Mesothelial cell of epicardium (in vitro differentiated cells): ENCODE measurements around the gene SHISA3. TPM values are rescaled to one million over a fixed set of nuclear protein-coding genes. Genes with fewer than 3 reads are reported as not detected.
A peak's percentile ranks its signal among the peaks of the same experiment; 100 is the strongest.

Experiments
- DNase-seq, 2 experiments: peaks; one replicate each; pipeline ENCODE4 v3.0.0; 2021; ENCODE audit warnings: low spot score in 2 of 2; ENCODE audit not compliant: unreplicated experiment in 2 of 2
- H3K27ac Mint-ChIP-seq: 2 replicates; pipeline ENCODE4 v1.8.0; 2021; ENCODE audit warnings: mixed read lengths
- H3K27me3 Mint-ChIP-seq: 2 replicates; pipeline ENCODE4 v1.8.0; 2021; ENCODE audit warnings: low read depth, mixed read lengths
- H3K36me3 Mint-ChIP-seq: 2 replicates; pipeline ENCODE4 v1.8.0; 2021; ENCODE audit warnings: mixed read lengths
- H3K4me1 Mint-ChIP-seq: 2 replicates; pipeline ENCODE4 v1.8.0; 2021; ENCODE audit warnings: mixed read lengths
- H3K4me3 Mint-ChIP-seq: 2 replicates; pipeline ENCODE4 v1.8.0; 2021; ENCODE audit warnings: mild to moderate bottlenecking, moderate library complexity, mixed read lengths
- H3K9me3 Mint-ChIP-seq: 2 replicates; pipeline ENCODE4 v1.8.0; 2021; ENCODE audit warnings: mixed read lengths
- CTCF ChIP-seq: fragments of 200-600 bp; sonication (generic); IDR thresholded peaks from one replicate; pipeline ENCODE4 v1.5.0; 2021; ENCODE audit warnings: antibody characterized with exemption; ENCODE audit not compliant: unreplicated experiment
- total RNA-seq: library from RNA; stranded (reverse); gene quantifications from 3 replicates; pipeline ENCODE4 v1.2.1, GENCODE V29; 2021

The SHISA3 gene
- total RNA-seq, 1 donor from 2014 or later = 3.2 TPM

GRCh38 chr4:42395595-42395994 lies 1.7 kb upstream of the SHISA3 start:
- TF ChIP-seq CTCF = no peak
- peaks cover 89% of the 10 kb centered on the region for H3K27me3 Mint-ChIP-seq
- no peaks in the 10 kb centered on the region for H3K36me3 Mint-ChIP-seq
- peaks cover 36% of the 10 kb centered on the region for H3K4me1 Mint-ChIP-seq
- no peak overlapping the region for H3K4me3 Mint-ChIP-seq
- no peak overlapping the region for H3K27ac Mint-ChIP-seq
- DNase-seq = no peak
- no peaks in the 10 kb centered on the region for H3K9me3 Mint-ChIP-seq

- H3K4me3 Mint-ChIP-seq = peak overlapping the region; percentile 70
- H3K36me3 Mint-ChIP-seq = no peaks in the 10 kb centered on the region
- no peak for TF ChIP-seq CTCF
- H3K4me1 Mint-ChIP-seq = peaks cover 30% of the 10 kb centered on the region
- DNase-seq = no peak
- H3K27me3 Mint-ChIP-seq = peaks cover 91% of the 10 kb centered on the region
- H3K9me3 Mint-ChIP-seq = no peaks in the 10 kb centered on the region
- no peak overlapping the region for H3K27ac Mint-ChIP-seq
Measured at GRCh38 chr4:42396361-42396751, 932 bp upstream of the SHISA3 start.

GRCh38 chr4:42397635-42398170 lies 415 bp downstream of the SHISA3 start:
- DNase-seq = peak; percentile 25 to 46
- H3K4me1 Mint-ChIP-seq = peaks cover 30% of the 10 kb centered on the region

GRCh38 chr4:42398171-42398870 lies 1.0 kb downstream of the SHISA3 start:
- Mint-ChIP-seq H3K9me3 (no peaks in the 10 kb centered on the region), H3K4me1 (peaks cover 30% of the 10 kb centered on the region), H3K27me3 (peaks cover 90% of the 10 kb centered on the region), H3K4me3 (peak overlapping the region; percentile 70), H3K27ac (no peak overlapping the region), H3K36me3 (no peaks in the 10 kb centered on the region)
- DNase-seq = peak; percentile 23 to 45
- no peak for TF ChIP-seq CTCF

More at GRCh38 chr4:42397635-42398170, 415 bp downstream of the SHISA3 start:
- H3K9me3 Mint-ChIP-seq = no peaks in the 10 kb centered on the region
- no peak for TF ChIP-seq CTCF
- H3K27ac Mint-ChIP-seq = no peak overlapping the region
- H3K36me3 Mint-ChIP-seq = no peaks in the 10 kb centered on the region
- peaks cover 89% of the 10 kb centered on the region for H3K27me3 Mint-ChIP-seq
- H3K4me3 Mint-ChIP-seq = peak overlapping the region; percentile 70

- no peak for TF ChIP-seq CTCF
- Mint-ChIP-seq H3K27me3 (peaks cover 90% of the 10 kb centered on the region), H3K4me3 (peak overlapping the region; percentile 70), H3K27ac (no peak overlapping the region), H3K4me1 (peaks cover 30% of the 10 kb centered on the region), H3K36me3 (no peaks in the 10 kb centered on the region), H3K9me3 (no peaks in the 10 kb centered on the region)
- DNase-seq = no peak
Measured at GRCh38 chr4:42398871-42399331, 1.6 kb downstream of the SHISA3 start.
